K562 (cell line): ENCODE results near the gene EFNA2. TPM values are rescaled to one million over a fixed set of nuclear protein-coding genes. Genes with fewer than 3 reads are reported as not detected.

Experiments used
- CREBBP ChIP-seq: IDR thresholded peaks from one replicate; pipeline ENCODE4 v1.6.1; 2012; ENCODE audit warnings: low read depth, mild to moderate bottlenecking, control low read depth, inconsistent platforms, low read length
- CXXC5 ChIP-seq: fragments of 250-450 bp; sonication (Bioruptor Pico); IDR thresholded peaks from 2 replicates; pipeline ENCODE4 v1.8.0; 2022; ENCODE audit warnings: inconsistent platforms, mild to moderate bottlenecking, moderate library complexity
- DDX20 ChIP-seq: fragments of 450-650 bp; IDR thresholded peaks from 2 replicates; pipeline ENCODE4 v1.6.1; 2016; ENCODE audit warnings: missing genetic modification characterization, low read depth, mild to moderate bottlenecking, missing compliant biosample characterization, moderate library complexity
- ETS2 ChIP-seq: IDR thresholded peaks from 2 replicates; pipeline ENCODE4 v1.6.1; 2016; ENCODE audit warnings: borderline replicate concordance, missing genetic modification characterization, mild to moderate bottlenecking, moderate library complexity, missing compliant biosample characterization; ENCODE audit not compliant: poor library complexity, severe bottlenecking
- EZH2 ChIP-seq: IDR thresholded peaks from 2 replicates; pipeline ENCODE4 v1.6.1; 2012; ENCODE audit warnings: low read depth, mild to moderate bottlenecking, inconsistent platforms, low read length, borderline replicate concordance
- FOXP1 ChIP-seq: sonication (generic); formaldehyde crosslinking; IDR thresholded peaks from 2 replicates; pipeline ENCODE4 v1.8.0; 2022; ENCODE audit warnings: mild to moderate bottlenecking, missing genetic modification reagents
- MYBL2 ChIP-seq, 2 experiments: fragments of 450-650 bp in 1 of 2; sonication (generic) in 1 of 2; formaldehyde crosslinking in 1 of 2; IDR thresholded peaks; 2 replicates each; pipeline versions ENCODE4 v1.6.1 to v1.8.1; 2017 to 2022; ENCODE audit warnings: borderline replicate concordance in 1 of 2, inconsistent platforms in 1 of 2, low read depth in 1 of 2, mild to moderate bottlenecking in 1 of 2, missing genetic modification reagents in 1 of 2, moderate library complexity in 1 of 2
- NCOR1 ChIP-seq: fragments of 450-650 bp; IDR thresholded peaks from 2 replicates; pipeline ENCODE4 v1.6.1; 2016; ENCODE audit warnings: mild to moderate bottlenecking, moderate library complexity
- PHF8 ChIP-seq: fragments of 200-600 bp; sonication (generic); IDR thresholded peaks from 2 replicates; pipeline ENCODE4 v1.6.1; 2012; ENCODE audit warnings: mixed run types, mild to moderate bottlenecking, inconsistent platforms, low read length, moderate library complexity, borderline replicate concordance
- SIRT6 ChIP-seq: IDR thresholded peaks from one replicate; pipeline ENCODE4 v1.6.1; 2012; ENCODE audit warnings: low read depth, mild to moderate bottlenecking, control low read depth, inconsistent platforms, low read length, moderate library complexity
- XRCC3 ChIP-seq: fragments of 450-650 bp; IDR thresholded peaks from 2 replicates; pipeline ENCODE4 v1.6.1; 2017; ENCODE audit warnings: mild to moderate bottlenecking, moderate library complexity
- XRCC4 ChIP-seq: IDR thresholded peaks from one replicate; pipeline ENCODE4 v1.6.1; 2011; ENCODE audit not compliant: insufficient read depth, insufficient read length; ENCODE audit errors: extremely low read depth
- ZNF24 ChIP-seq: fragments of 450-650 bp; IDR thresholded peaks from 2 replicates; pipeline ENCODE4 v1.6.1; 2016
- ZNF41 ChIP-seq: fragments of 250-450 bp; sonication (Bioruptor Pico); conservative IDR thresholded peaks from 2 replicates; pipeline ENCODE4 v1.4.0; 2020; ENCODE audit warnings: mild to moderate bottlenecking
- polyA plus RNA-seq, 8 experiments: library from polyadenylated mRNA; depleted of rRNA in 4 of 8; stranded (reverse) in 5 of 8; unstranded in 3 of 8; fragments of >200 nt; fragmentation: Nextera tagmentation in 2 of 8; fragmentation: Illumina TruSeq in 1 of 8; extraction: Ambion mirVana in 2 of 8; extraction: Trizol in 1 of 8; gene quantifications; 2 replicates each; pipeline versions ENCODE4 v1.2.1 to v1.2.3, GENCODE V29; 2011 to 2014; ENCODE audit warnings: inconsistent platforms in 1 of 8, missing spikeins in 1 of 8
- total RNA-seq, 7 experiments: library from RNA; depleted of rRNA in 6 of 7; stranded (reverse); fragments of >200 nt in 6 of 7; fragmentation: Illumina TruSeq in 2 of 7; extraction: Trizol in 2 of 7; gene quantifications; 2 replicates each; pipeline versions ENCODE4 v1.2.1 to v1.2.3, GENCODE V29; 2011 to 2021; ENCODE audit warnings: low replicate concordance in 1 of 7
- TF ChIP-seq, protein P1 (sequence below): IDR thresholded peaks from 2 replicates; pipeline ENCODE4 v1.6.1; 2014; ENCODE audit warnings: antibody characterized with exemption
- TF ChIP-seq, protein P2 (sequence below): fragments of 450-650 bp; IDR thresholded peaks from 2 replicates; pipeline ENCODE4 v1.6.1; 2014; ENCODE audit warnings: low read depth, mild to moderate bottlenecking, moderate library complexity, borderline replicate concordance
- TF ChIP-seq, protein P3 (sequence below): fragments of 250-450 bp; sonication (Bioruptor Pico); IDR thresholded peaks from 2 replicates; pipeline ENCODE4 v1.8.0; 2022; ENCODE audit warnings: inconsistent platforms
- TF ChIP-seq, protein P4 (sequence below): IDR thresholded peaks from 2 replicates; pipeline ENCODE4 v1.6.1; 2012; ENCODE audit warnings: low read depth, low read length, improper control_type of control experiment, borderline replicate concordance

The EFNA2 gene
- total and polyA plus RNA-seq, 9 of the 15 experiments (the other 6 are each of a cell fraction or from before 2014, with no cell fraction given), result 0.11 to 0.44 (median 0.15) TPM; not detected in 6

DNA sequence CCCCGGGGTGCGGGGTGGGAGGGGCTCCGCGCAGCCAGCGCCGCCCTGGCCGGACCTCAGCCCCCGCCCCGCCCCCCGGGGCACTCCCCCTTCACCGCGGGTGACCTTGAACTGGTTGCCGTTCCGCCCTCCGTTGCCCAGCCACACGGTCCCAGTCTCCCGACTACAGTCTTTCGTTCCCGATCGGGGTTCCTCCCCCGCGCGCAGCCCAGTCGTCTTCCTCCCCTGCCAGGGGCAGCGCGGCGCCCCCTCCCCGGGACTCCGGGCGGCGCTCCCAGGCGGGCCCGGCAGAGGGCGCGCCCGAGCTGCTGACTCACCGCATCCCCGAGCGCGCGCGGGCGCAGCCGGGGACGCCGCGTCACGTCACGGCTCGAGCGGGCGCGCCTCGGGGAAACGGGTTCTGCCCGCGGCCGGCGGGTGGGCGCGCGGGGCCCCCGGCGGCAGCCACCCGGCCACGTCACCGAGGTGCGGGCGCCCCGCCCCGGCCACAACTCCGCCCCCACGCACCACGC, 36.8 kb upstream of the EFNA2 start (continued):
- TF ChIP-seq MYBL2 (IDR thresholded peaks at IDR 0.05; ENCODE audit: low read depth) (no peak), MYBL2 (CRISPR knock-in tag; IDR thresholded peaks at IDR 0.05; ENCODE audit: borderline replicate concordance) (no peak), DDX20 (no peak), ZNF41 (CRISPR knock-in tag) (0 out of 2 replicates have a peak, but pooled peaks have one; percentile 11), CREBBP (no peak), ETS2 (no peak), XRCC4 (no peak), EZH2 (no peak), PHF8 (no peak), SIRT6 (no peak), XRCC3 (no peak), CXXC5 (peak; percentile 92), FOXP1 (CRISPR knock-in tag) (no peak), NCOR1 (no peak), ZNF24 (peak; percentile 49; the same call in 1 of the 2 replicates)
- TF ChIP-seq, protein P1, sequence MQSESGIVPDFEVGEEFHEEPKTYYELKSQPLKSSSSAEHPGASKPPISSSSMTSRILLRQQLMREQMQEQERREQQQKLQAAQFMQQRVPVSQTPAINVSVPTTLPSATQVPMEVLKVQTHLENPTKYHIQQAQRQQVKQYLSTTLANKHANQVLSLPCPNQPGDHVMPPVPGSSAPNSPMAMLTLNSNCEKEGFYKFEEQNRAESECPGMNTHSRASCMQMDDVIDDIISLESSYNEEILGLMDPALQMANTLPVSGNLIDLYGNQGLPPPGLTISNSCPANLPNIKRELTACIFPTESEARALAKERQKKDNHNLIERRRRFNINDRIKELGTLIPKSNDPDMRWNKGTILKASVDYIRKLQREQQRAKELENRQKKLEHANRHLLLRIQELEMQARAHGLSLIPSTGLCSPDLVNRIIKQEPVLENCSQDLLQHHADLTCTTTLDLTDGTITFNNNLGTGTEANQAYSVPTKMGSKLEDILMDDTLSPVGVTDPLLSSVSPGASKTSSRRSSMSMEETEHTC, result no peak
- TF ChIP-seq, protein P2, sequence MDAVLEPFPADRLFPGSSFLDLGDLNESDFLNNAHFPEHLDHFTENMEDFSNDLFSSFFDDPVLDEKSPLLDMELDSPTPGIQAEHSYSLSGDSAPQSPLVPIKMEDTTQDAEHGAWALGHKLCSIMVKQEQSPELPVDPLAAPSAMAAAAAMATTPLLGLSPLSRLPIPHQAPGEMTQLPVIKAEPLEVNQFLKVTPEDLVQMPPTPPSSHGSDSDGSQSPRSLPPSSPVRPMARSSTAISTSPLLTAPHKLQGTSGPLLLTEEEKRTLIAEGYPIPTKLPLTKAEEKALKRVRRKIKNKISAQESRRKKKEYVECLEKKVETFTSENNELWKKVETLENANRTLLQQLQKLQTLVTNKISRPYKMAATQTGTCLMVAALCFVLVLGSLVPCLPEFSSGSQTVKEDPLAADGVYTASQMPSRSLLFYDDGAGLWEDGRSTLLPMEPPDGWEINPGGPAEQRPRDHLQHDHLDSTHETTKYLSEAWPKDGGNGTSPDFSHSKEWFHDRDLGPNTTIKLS, result peak; percentile 82; the same call in 1 of the 2 replicates
- TF ChIP-seq, protein P3, sequence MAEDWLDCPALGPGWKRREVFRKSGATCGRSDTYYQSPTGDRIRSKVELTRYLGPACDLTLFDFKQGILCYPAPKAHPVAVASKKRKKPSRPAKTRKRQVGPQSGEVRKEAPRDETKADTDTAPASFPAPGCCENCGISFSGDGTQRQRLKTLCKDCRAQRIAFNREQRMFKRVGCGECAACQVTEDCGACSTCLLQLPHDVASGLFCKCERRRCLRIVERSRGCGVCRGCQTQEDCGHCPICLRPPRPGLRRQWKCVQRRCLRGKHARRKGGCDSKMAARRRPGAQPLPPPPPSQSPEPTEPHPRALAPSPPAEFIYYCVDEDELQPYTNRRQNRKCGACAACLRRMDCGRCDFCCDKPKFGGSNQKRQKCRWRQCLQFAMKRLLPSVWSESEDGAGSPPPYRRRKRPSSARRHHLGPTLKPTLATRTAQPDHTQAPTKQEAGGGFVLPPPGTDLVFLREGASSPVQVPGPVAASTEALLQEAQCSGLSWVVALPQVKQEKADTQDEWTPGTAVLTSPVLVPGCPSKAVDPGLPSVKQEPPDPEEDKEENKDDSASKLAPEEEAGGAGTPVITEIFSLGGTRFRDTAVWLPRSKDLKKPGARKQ (CRISPR knock-in tag), result no peak
- TF ChIP-seq, protein P4, sequence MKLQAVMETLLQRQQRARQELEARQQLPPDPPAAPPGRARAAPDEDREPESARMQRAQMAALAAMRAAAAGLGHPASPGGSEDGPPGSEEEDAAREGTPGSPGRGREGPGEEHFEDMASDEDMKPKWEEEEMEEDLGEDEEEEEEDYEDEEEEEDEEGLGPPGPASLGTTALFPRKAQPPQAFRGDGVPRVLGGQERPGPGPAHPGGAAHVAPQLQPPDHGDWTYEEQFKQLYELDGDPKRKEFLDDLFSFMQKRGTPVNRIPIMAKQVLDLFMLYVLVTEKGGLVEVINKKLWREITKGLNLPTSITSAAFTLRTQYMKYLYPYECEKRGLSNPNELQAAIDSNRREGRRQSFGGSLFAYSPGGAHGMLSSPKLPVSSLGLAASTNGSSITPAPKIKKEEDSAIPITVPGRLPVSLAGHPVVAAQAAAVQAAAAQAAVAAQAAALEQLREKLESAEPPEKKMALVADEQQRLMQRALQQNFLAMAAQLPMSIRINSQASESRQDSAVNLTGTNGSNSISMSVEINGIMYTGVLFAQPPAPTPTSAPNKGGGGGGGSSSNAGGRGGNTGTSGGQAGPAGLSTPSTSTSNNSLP, result no peak
